IPS DF 6.9 (cell line): ENCODE measurements around the gene SLC5A1.

Experiments used
- DNase-seq: peaks from one replicate; pipeline ENCODE4 v3.0.0-alpha.2; 2013; ENCODE audit warnings: low read depth, low spot score
- H3K27ac ChIP-seq: one replicate; pipeline ENCODE4 v1.5.1; 2013; ENCODE audit warnings: low read length, control low read depth
- H3K27me3 ChIP-seq: 2 replicates; pipeline ENCODE4 v1.6.1; 2013; ENCODE audit warnings: mild to moderate bottlenecking, low read length; ENCODE audit not compliant: control insufficient read depth, insufficient read depth
- H3K36me3 ChIP-seq: 2 replicates; pipeline ENCODE4 v1.6.1; 2013; ENCODE audit warnings: low read length; ENCODE audit not compliant: control insufficient read depth, insufficient read depth
- H3K4me1 ChIP-seq: 2 replicates; pipeline ENCODE4 v1.6.1; 2013; ENCODE audit warnings: low read length; ENCODE audit not compliant: control insufficient read depth, insufficient read depth
- H3K4me3 ChIP-seq: 2 replicates; pipeline ENCODE4 v1.5.1; 2013; ENCODE audit warnings: mild to moderate bottlenecking, low read length
- H3K9me3 ChIP-seq: 2 replicates; pipeline ENCODE4 v1.6.1; 2013; ENCODE audit warnings: low read length, inconsistent platforms; ENCODE audit not compliant: control insufficient read depth, insufficient read depth
- WGBS: extraction: QIAGEN DNeasy Blood & Tissue Kit; methylation state at CpG from one replicate; pipeline ENCODE4 v1.1.7; 2013; ENCODE audit warnings: mixed read lengths, missing lambda C conversion rate; ENCODE audit not compliant: insufficient read length, insufficient coverage; 5-methylcytosine and 5-hydroxymethylcytosine counted together

SLC5A1 gene

GRCh38 chr22:32088084-32088483 is 45.0 kb downstream of the SLC5A1 start:
- Histone ChIP-seq H3K27ac (no peak overlapping the region), H3K4me1 (no peaks in the 10 kb centered on the region), H3K36me3 (no peaks in the 10 kb centered on the region), H3K9me3 (no peaks in the 10 kb centered on the region), H3K4me3 (no peak overlapping the region), H3K27me3 (no peaks in the 10 kb centered on the region)
- DNase-seq, result no peak
- WGBS, result no CpG with 5 or more reads among the region's 3 CpGs

GRCh38 chr22:32097018-32097417 is 54.0 kb downstream of the SLC5A1 start:
- no CpG with 5 or more reads among the region's 1 CpG for WGBS
- Histone ChIP-seq H3K27me3 (peaks cover 1% of the 10 kb centered on the region; the same call in 1 of the 2 replicates), H3K4me1 (no peaks in the 10 kb centered on the region), H3K36me3 (no peaks in the 10 kb centered on the region), H3K9me3 (no peaks in the 10 kb centered on the region), H3K27ac (no peak overlapping the region), H3K4me3 (no peak overlapping the region)
- no peak for DNase-seq

- H3K27me3 ChIP-seq, result peaks cover 1% of the 10 kb centered on the region; the same call in 1 of the 2 replicates
- H3K27ac ChIP-seq, result no peak overlapping the region
- no peaks in the 10 kb centered on the region for H3K9me3 ChIP-seq
- no peak overlapping the region for H3K4me3 ChIP-seq
- no peak for DNase-seq
- H3K36me3 ChIP-seq, result no peaks in the 10 kb centered on the region
- no peaks in the 10 kb centered on the region for H3K4me1 ChIP-seq
These were observed 54.9 kb downstream of the SLC5A1 start for GRCh38 chr22:32097881-32098499.

GRCh38 chr22:32100711-32101110 is 57.6 kb downstream of the SLC5A1 start:
- peaks cover 1% of the 10 kb centered on the region; the same call in 1 of the 2 replicates for H3K27me3 ChIP-seq
- DNase-seq, result no peak
- no peaks in the 10 kb centered on the region for H3K4me1 ChIP-seq
- H3K4me3 ChIP-seq, result no peak overlapping the region
- no CpG with 5 or more reads among the region's 1 CpG for WGBS
- H3K36me3 ChIP-seq, result no peaks in the 10 kb centered on the region
- H3K9me3 ChIP-seq, result no peaks in the 10 kb centered on the region
- no peak overlapping the region for H3K27ac ChIP-seq

- WGBS, result no CpG with 5 or more reads among the region's 2 CpGs
- DNase-seq, result no peak
- Histone ChIP-seq H3K27me3 (peaks cover 1% of the 10 kb centered on the region; the same call in 1 of the 2 replicates), H3K4me3 (no peak overlapping the region), H3K4me1 (no peaks in the 10 kb centered on the region), H3K36me3 (no peaks in the 10 kb centered on the region), H3K9me3 (no peaks in the 10 kb centered on the region), H3K27ac (no peak overlapping the region)
These were observed 60.7 kb downstream of the SLC5A1 start for GRCh38 chr22:32103658-32104315.

- H3K9me3 ChIP-seq, result no peaks in the 10 kb centered on the region
- WGBS, result no CpG with 5 or more reads among the region's 1 CpG
- peak; percentile 33 for DNase-seq
- H3K27ac ChIP-seq, result no peak overlapping the region
- H3K27me3 ChIP-seq, result no peaks in the 10 kb centered on the region
- H3K4me1 ChIP-seq, result no peaks in the 10 kb centered on the region
- no peak overlapping the region for H3K4me3 ChIP-seq
- H3K36me3 ChIP-seq, result no peaks in the 10 kb centered on the region
These were observed 63.9 kb downstream of the SLC5A1 start for GRCh38 chr22:32106930-32107329.

GRCh38 chr22:32112380-32112779 is 69.3 kb downstream of the SLC5A1 start:
- Histone ChIP-seq H3K27ac (no peak overlapping the region), H3K9me3 (no peaks in the 10 kb centered on the region)
- DNase-seq, result no peak

GRCh38 chr22:32119568-32120235 is 76.6 kb downstream of the SLC5A1 start:
- DNase-seq, result no peak
- H3K27ac ChIP-seq, result no peak overlapping the region
- no peaks in the 10 kb centered on the region for H3K27me3 ChIP-seq
- no CpG with 5 or more reads among the region's 15 CpGs for WGBS
- no peak overlapping the region for H3K4me3 ChIP-seq
- no peaks in the 10 kb centered on the region for H3K4me1 ChIP-seq
- no peaks in the 10 kb centered on the region for H3K36me3 ChIP-seq
- no peaks in the 10 kb centered on the region for H3K9me3 ChIP-seq

More at GRCh38 chr22:32112380-32112779, 69.3 kb downstream of the SLC5A1 start:
- Histone ChIP-seq H3K27me3 (no peaks in the 10 kb centered on the region), H3K4me3 (no peak overlapping the region), H3K4me1 (no peaks in the 10 kb centered on the region), H3K36me3 (no peaks in the 10 kb centered on the region)
- no CpG with 5 or more reads among the region's 2 CpGs for WGBS

GRCh38 chr22:32120603-32121002 is 77.5 kb downstream of the SLC5A1 start:
- Histone ChIP-seq H3K4me3 (no peak overlapping the region), H3K9me3 (no peaks in the 10 kb centered on the region), H3K27ac (no peak overlapping the region), H3K4me1 (no peaks in the 10 kb centered on the region), H3K36me3 (no peaks in the 10 kb centered on the region), H3K27me3 (no peaks in the 10 kb centered on the region)
- no peak for DNase-seq
- no CpG with 5 or more reads among the region's 20 CpGs for WGBS

GRCh38 chr22:32122899-32123298 is 79.8 kb downstream of the SLC5A1 start:
- no peaks in the 10 kb centered on the region for H3K9me3 ChIP-seq
- H3K36me3 ChIP-seq, result no peaks in the 10 kb centered on the region
- no peak for DNase-seq
- H3K4me1 ChIP-seq, result no peaks in the 10 kb centered on the region
- no CpG with 5 or more reads among the region's 15 CpGs for WGBS
- H3K27ac ChIP-seq, result no peak overlapping the region
- H3K4me3 ChIP-seq, result no peak overlapping the region
- H3K27me3 ChIP-seq, result no peaks in the 10 kb centered on the region
